ENCODE data around the gene SUN2. TPM values are rescaled to one million over a fixed set of nuclear protein-coding genes. Genes with fewer than 3 reads are reported as not detected.
A peak's percentile ranks its signal among the peaks of the same experiment; 100 is the strongest.

Gene SUN2
- total and polyA plus RNA-seq, 2 of the 13 experiments (the other 11 are each of a cell fraction or from before 2014, with no cell fraction given), result 45.6 to 56.6 TPM

- ChIA-PET POLR2A (no interaction called here), CTCF (ENCODE audit: low intra/inter-chr PET ratio, low total read pairs) (no interaction called here)
- no peak overlapping the region for H3K4me3 ChIP-seq (replicated peaks in 1 of 3; ENCODE audit: insufficient read depth in 1 of 3, low read depth in 2 of 3, low read length in 3 of 3)
- intact Hi-C loops (cut with micrococcal nuclease; ENCODE audit: unreplicated experiment) (no loop called here), in situ Hi-C loops (cut with HindIII; ENCODE audit: extremely low pct_ligation_motif_present, low pct_unique_long_range_greater_than_20kb) (no loop called here)
- peak overlapping the region; percentile 51 for H3K27ac ChIP-seq (ENCODE audit: extremely low read length, insufficient read depth, low read length)
- H3K27me3 ChIP-seq (ENCODE audit: control insufficient read depth in 1 of 2, insufficient read depth in 2 of 2, low read length in 2 of 2), result no peaks in the 10 kb centered on the region
- H3K4me2 ChIP-seq (ENCODE audit: low read depth, low read length), result no peak overlapping the region
- H3K36me3 ChIP-seq (replicated peaks in 1 of 2; ENCODE audit: control insufficient read depth in 1 of 2, insufficient read depth in 2 of 2, low read length in 2 of 2), result peaks cover 35 to 66% of the 10 kb centered on the region in 2 experiments
- whole genome bisulfite sequencing (ENCODE audit: low lambda C conversion rate), result 100% methylated on average over 9 of the region's 18 CpGs
- no peak overlapping the region for H2AFZ ChIP-seq (ENCODE audit: low read length)
- no peak for FAIRE-seq
- H3K79me2 ChIP-seq (ENCODE audit: insufficient read depth, low read length), result no peaks in the 10 kb centered on the region
- H3K9me3 ChIP-seq (ENCODE audit: low read length), result no peaks in the 10 kb centered on the region
- peaks cover 29% of the 10 kb centered on the region for H3K4me1 ChIP-seq (ENCODE audit: insufficient read depth, low read length)
- peak; percentile 28 for DNase-seq (ENCODE audit: low spot score)
- peak overlapping the region; percentile 7; the same call in 1 of the 2 replicates for H3K9ac ChIP-seq (ENCODE audit: insufficient read depth, low read depth, low read length)
- BruUV-seq (replicated peaks), result no TSS peak
- ATAC-seq, result peak; percentile 77
- peaks cover 14% of the 10 kb centered on the region for H4K20me1 ChIP-seq (ENCODE audit: insufficient read depth, low read length)
- no peak for TF ChIP-seq REXO4 (CRISPR knock-in tag; IDR thresholded peaks at IDR 0.05; ENCODE audit: borderline replicate concordance)
- 0 out of 2 replicates have a peak, but pooled peaks have one; percentile 24 for TF ChIP-seq SAP130 (CRISPR knock-in tag; IDR thresholded peaks at IDR 0.05; ENCODE audit: low read depth)
- no peak for TF ChIP-seq SIN3A (IDR thresholded peaks at IDR 0.05; ENCODE audit: borderline replicate concordance, low read depth, low read length)
- 0 out of 2 replicates have a peak, but pooled peaks have one; percentile 50 for TF ChIP-seq ZNF263 (CRISPR knock-in tag; IDR thresholded peaks at IDR 0.05)
- TF ChIP-seq HOXA3 (CRISPR knock-in tag; IDR thresholded peaks at IDR 0.05), result peak; percentile 30; the same call in 1 of the 2 replicates
- TF ChIP-seq, protein P1, sequence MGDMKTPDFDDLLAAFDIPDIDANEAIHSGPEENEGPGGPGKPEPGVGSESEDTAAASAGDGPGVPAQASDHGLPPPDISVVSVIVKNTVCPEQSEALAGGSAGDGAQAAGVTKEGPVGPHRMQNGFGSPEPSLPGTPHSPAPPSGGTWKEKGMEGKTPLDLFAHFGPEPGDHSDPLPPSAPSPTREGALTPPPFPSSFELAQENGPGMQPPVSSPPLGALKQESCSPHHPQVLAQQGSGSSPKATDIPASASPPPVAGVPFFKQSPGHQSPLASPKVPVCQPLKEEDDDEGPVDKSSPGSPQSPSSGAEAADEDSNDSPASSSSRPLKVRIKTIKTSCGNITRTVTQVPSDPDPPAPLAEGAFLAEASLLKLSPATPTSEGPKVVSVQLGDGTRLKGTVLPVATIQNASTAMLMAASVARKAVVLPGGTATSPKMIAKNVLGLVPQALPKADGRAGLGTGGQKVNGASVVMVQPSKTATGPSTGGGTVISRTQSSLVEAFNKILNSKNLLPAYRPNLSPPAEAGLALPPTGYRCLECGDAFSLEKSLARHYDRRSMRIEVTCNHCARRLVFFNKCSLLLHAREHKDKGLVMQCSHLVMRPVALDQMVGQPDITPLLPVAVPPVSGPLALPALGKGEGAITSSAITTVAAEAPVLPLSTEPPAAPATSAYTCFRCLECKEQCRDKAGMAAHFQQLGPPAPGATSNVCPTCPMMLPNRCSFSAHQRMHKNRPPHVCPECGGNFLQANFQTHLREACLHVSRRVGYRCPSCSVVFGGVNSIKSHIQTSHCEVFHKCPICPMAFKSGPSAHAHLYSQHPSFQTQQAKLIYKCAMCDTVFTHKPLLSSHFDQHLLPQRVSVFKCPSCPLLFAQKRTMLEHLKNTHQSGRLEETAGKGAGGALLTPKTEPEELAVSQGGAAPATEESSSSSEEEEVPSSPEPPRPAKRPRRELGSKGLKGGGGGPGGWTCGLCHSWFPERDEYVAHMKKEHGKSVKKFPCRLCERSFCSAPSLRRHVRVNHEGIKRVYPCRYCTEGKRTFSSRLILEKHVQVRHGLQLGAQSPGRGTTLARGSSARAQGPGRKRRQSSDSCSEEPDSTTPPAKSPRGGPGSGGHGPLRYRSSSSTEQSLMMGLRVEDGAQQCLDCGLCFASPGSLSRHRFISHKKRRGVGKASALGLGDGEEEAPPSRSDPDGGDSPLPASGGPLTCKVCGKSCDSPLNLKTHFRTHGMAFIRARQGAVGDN (CRISPR knock-in tag; IDR thresholded peaks at IDR 0.05), result peak; percentile 80
- TF ChIP-seq HDAC1 (CRISPR knock-in tag; IDR thresholded peaks at IDR 0.05), result no peak
- TF ChIP-seq TBX2 (CRISPR knock-in tag; IDR thresholded peaks at IDR 0.05; ENCODE audit: borderline replicate concordance), result 0 out of 2 replicates have a peak, but pooled peaks have one; percentile 26
- no peak for TF ChIP-seq ZNF143 (CRISPR knock-in tag; IDR thresholded peaks at IDR 0.05)
- TF ChIP-seq ZNF616 (CRISPR knock-in tag; IDR thresholded peaks at IDR 0.05; ENCODE audit: low read depth), result 0 out of 2 replicates have a peak, but pooled peaks have one; percentile 38
- TF ChIP-seq ETV5 (CRISPR knock-in tag; IDR thresholded peaks at IDR 0.05; ENCODE audit: borderline replicate concordance), result peak; percentile 58; the same call in 1 of the 2 replicates
- peak; percentile 87 for TF ChIP-seq HNF4A (CRISPR knock-in tag; IDR thresholded peaks at IDR 0.05)
- peak; percentile 17; the same call in 1 of the 2 replicates for TF ChIP-seq THAP9 (CRISPR knock-in tag; IDR thresholded peaks at IDR 0.05; ENCODE audit: borderline replicate concordance)
Measured at GRCh38 chr22:38728871-38729796, 26.7 kb downstream of the SUN2 start.

Measured in HepG2 (cell line).